Esophagus squamous epithelium (tissue), 5 donors: ENCODE data around the gene RBM47. TPM values are rescaled to one million over a fixed set of nuclear protein-coding genes. Genes with fewer than 3 reads are reported as not detected.

Experiments
- DNase-seq: peaks from one replicate; lab custom pipeline; 2025; lab: John Stamatoyannopoulos, UW
- H3K27ac ChIP-seq, 4 donors: fragments of 200-600 bp; sonication (generic); one replicate each; pipeline ENCODE4 v1.5.1; 2016 to 2019; ENCODE audit warnings: mild to moderate bottlenecking in 1 of 4
- H3K27me3 ChIP-seq, 4 donors: fragments of 200-600 bp; sonication (generic); 1 replicate in 3 of 4; 2 replicates in 1 of 4; pipeline versions ENCODE4 v1.5.1 to v1.6.0; 2017 to 2021; ENCODE audit warnings: antibody characterized with exemption in 1 of 4
- H3K36me3 ChIP-seq, 3 donors: fragments of 200-600 bp; sonication (generic); one replicate each; pipeline ENCODE4 v1.5.1; 2016 to 2019
- H3K4me1 ChIP-seq, 3 donors: fragments of 200-600 bp; sonication (generic); one replicate each; pipeline ENCODE4 v1.5.1; 2017 to 2019
- H3K4me3 ChIP-seq, 4 donors: fragments of 200-600 bp; sonication (generic); 1 replicate in 3 of 4; 2 replicates in 1 of 4; pipeline ENCODE4 v1.5.1; 2016 to 2019; ENCODE audit warnings: mild to moderate bottlenecking in 2 of 4, moderate library complexity in 1 of 4
- H3K9me3 ChIP-seq, 3 donors: fragments of 200-600 bp; sonication (generic); one replicate each; pipeline ENCODE4 v1.5.1; 2016 to 2019
- POLR2A ChIP-seq, 4 donors: fragments of 450-650 bp; IDR thresholded peaks; one replicate each; pipeline ENCODE4 v1.6.1; 2017; ENCODE audit warnings: antibody characterized with exemption in 4 of 4, mild to moderate bottlenecking in 4 of 4, moderate library complexity in 3 of 4
- WGBS, 2 donors: methylation state at CpG; one replicate each; pipeline ENCODE4 v1.1.5; 2018; 5-methylcytosine and 5-hydroxymethylcytosine counted together
- intact Hi-C: fragments of 100-400 bp; cut with DNase I; formaldehyde crosslinking; loops from one replicate; pipeline ENCODE4 v1.15.0; 2022
- total RNA-seq, 4 donors: library from RNA; depleted of rRNA; stranded (reverse); fragments of >200 nt; gene quantifications; one replicate each; pipeline ENCODE4 v1.1.0, GENCODE V29; 2016
- TF ChIP-seq, protein P1 (sequence below), 6 experiments: fragments of 450-650 bp in 4 of 6; fragments of 200-600 bp in 2 of 6; sonication (generic) in 2 of 6; IDR thresholded peaks; one replicate each; pipeline ENCODE4 v1.5.1; 2016 to 2019; ENCODE audit warnings: antibody characterized with exemption in 6 of 6, mild to moderate bottlenecking in 4 of 6, moderate library complexity in 4 of 6
- donor health status: DM: yes; HTN: yes; CAD: no.

The RBM47 gene
- total RNA-seq, 4 donors from 2014 or later = 94.6 to 197 (median 125) TPM

DNA sequence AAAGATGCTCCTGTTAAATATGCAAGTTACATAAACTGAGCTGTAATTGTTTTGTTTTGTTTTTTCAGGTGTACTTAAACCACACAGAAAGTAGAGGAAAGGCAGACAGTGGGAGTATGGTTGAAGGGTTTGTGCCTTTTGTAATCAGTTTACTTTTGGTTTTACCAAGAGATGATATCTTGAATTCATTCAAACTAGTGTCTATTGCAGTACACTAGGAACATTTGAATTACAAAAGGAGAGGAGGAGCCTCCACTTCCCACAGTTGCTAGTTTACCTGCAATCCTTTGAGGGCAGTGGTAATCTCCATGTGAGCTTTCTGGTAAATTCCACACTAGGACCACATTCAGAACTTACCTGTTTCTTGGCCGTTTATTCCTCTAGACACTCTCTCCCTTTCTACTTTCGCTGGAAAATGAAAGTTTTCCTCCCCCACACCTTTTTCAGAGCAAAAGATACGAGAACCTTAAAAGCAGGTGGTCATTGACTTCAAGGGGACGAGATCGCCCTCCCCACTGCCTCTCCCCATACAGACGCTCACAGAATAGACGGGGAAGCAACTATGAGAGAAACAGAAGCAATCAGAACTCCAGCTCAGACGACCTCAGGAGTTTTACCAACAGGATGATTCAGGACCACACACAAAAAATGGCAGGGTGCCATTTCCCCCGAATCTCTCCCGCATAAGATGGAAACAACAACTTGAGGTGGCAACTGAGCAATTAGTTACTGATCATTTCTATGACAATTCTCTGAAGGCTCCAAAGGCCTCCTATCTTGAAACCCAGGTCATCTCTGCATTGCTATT lies 3.3 kb downstream of the RBM47 start:
- DNase-seq = no peak
- H3K4me3 ChIP-seq = peak overlapping the region; percentile 62 to 75 (median 71)
- TF ChIP-seq, protein P1, sequence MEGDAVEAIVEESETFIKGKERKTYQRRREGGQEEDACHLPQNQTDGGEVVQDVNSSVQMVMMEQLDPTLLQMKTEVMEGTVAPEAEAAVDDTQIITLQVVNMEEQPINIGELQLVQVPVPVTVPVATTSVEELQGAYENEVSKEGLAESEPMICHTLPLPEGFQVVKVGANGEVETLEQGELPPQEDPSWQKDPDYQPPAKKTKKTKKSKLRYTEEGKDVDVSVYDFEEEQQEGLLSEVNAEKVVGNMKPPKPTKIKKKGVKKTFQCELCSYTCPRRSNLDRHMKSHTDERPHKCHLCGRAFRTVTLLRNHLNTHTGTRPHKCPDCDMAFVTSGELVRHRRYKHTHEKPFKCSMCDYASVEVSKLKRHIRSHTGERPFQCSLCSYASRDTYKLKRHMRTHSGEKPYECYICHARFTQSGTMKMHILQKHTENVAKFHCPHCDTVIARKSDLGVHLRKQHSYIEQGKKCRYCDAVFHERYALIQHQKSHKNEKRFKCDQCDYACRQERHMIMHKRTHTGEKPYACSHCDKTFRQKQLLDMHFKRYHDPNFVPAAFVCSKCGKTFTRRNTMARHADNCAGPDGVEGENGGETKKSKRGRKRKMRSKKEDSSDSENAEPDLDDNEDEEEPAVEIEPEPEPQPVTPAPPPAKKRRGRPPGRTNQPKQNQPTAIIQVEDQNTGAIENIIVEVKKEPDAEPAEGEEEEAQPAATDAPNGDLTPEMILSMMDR (IDR thresholded peaks at IDR 0.05) = no peak
- peak in 1 of 4 donors; percentile 16 for TF ChIP-seq POLR2A (IDR thresholded peaks at IDR 0.05)
- intact Hi-C loops = no loop called here
- peaks cover 0 to 3% (median 0%) of the 10 kb centered on the region in 3 donors for H3K36me3 ChIP-seq
- WGBS, 2 donors = 24 to 28% methylated on average over 10 of the region's 10 CpGs
- peaks cover 0 to 22% (median 0%) of the 10 kb centered on the region in 4 donors for H3K27me3 ChIP-seq
- H3K4me1 ChIP-seq = peaks cover 16 to 71% (median 22%) of the 10 kb centered on the region in 3 donors
- H3K9me3 ChIP-seq = no peaks in the 10 kb centered on the region
- peak overlapping the region; percentile 62 to 99 (median 97) for H3K27ac ChIP-seq

DNA sequence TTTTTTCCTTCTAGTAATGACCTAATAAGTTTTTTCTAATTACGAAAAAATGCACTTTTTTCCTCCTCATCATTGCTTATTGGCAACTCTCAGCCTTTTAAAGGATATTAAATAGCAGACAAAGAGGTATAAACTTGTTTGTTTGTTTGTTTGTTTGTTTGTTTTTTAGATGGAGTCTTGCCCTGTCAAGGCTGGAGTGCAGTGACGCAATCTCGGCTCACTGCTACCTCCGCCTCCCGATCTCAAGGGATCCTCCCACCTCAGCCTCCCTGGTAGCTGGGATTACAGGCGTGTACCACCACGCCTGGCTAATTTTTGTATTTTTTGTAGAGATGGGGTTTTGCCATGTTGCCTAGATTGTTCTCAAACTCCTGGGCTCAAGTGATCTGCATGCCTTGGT lies 6.0 kb downstream of the RBM47 start:
- no peak for DNase-seq
- TF ChIP-seq, protein P1 (IDR thresholded peaks at IDR 0.05) = no peak
- TF ChIP-seq POLR2A (IDR thresholded peaks at IDR 0.05) = no peak
- intact Hi-C loops = no loop called here
- H3K36me3 ChIP-seq = peaks cover 0 to 3% (median 0%) of the 10 kb centered on the region in 3 donors
- H3K4me1 ChIP-seq = peaks cover 9 to 78% (median 26%) of the 10 kb centered on the region in 3 donors
- peaks cover 0 to 14% (median 0%) of the 10 kb centered on the region in 4 donors for H3K27me3 ChIP-seq
- peak overlapping the region; percentile 80 to 96 (median 86) for H3K27ac ChIP-seq
- H3K9me3 ChIP-seq = no peaks in the 10 kb centered on the region
- WGBS, 2 donors = 89 to 91% methylated on average over 7 of the region's 7 CpGs
- no peak overlapping the region for H3K4me3 ChIP-seq

DNA sequence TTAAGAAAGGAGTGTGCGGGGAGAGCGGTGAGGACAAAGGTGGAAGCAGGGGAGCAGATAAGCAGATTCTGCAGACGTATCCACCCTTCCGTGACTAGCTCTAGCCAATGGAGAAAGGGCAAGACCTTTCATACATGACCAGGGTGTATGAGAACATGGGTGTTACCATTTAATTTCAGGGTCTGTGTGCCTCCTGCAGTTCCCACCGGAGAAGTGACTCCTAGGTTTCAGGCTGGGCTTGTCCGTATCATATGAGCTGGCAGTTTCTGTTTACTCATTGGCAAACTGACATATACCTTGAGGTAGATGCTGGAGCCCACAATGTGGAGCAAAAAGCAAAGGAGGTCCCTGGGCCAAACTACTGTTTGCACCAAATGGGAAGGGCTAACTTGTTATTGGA lies 6.8 kb downstream of the RBM47 start:
- intact Hi-C loops = no loop called here
- no peak for DNase-seq
- 59 to 66% methylated on average over 6 of the region's 6 CpGs for WGBS, 2 donors
- Histone ChIP-seq H3K36me3 (peaks cover 0 to 3% (median 0%) of the 10 kb centered on the region in 3 donors), H3K4me1 (peaks cover 9 to 83% (median 26%) of the 10 kb centered on the region in 3 donors), H3K27ac (peak overlapping the region; percentile 80 to 96 (median 86)), H3K27me3 (peaks cover 0 to 14% (median 0%) of the 10 kb centered on the region in 4 donors), H3K4me3 (no peak overlapping the region), H3K9me3 (no peaks in the 10 kb centered on the region)
- no peak for TF ChIP-seq POLR2A (IDR thresholded peaks at IDR 0.05)
- TF ChIP-seq, protein P1 (IDR thresholded peaks at IDR 0.05) = peak in 1 of 6 experiments; percentile 15

DNA sequence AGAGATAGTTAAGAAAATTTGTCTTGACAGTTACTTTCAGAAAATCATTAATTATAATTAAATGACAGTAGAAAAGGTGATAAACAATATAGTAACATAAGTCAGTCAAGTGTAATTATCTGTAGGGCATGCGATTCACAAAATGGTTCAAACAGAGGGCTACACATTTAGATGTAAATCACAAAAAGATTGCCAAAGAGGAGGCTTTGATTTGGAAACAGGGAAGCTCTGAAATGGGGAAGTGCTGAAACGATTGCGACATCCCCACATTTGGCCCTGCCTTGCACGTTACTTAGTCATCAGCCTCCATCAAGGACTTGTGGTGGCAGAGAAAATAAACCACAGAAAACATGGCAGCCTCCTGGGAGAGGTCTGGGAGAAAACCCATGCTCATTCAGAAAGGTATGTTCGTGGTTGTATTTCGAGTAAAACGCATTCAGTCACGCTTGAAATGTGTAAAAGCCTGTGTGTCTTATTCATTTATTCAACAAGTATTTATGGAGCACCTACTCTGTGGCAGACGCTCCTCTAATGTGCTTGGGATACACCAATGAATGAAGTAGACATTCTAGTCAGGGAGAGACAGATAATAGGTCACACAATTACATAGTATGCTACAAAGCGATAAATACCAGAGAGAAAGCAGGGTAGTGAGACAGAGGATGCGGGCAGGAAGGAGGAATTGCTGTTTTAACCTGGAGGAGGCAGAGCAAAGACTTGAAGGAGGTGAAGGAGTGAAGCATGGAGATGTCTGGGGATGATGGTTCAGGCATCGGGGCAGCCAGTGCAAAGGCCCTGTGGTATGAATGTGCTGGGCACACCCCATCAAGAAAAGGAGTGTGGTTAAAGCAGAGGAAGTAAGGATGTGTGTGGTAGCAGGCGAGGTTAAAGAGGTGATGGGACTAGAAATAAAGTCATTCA lies 7.8 kb downstream of the RBM47 start:
- Histone ChIP-seq H3K27ac (peak overlapping the region; percentile 80 to 96 (median 87)), H3K36me3 (peaks cover 0 to 3% (median 0%) of the 10 kb centered on the region in 3 donors), H3K9me3 (no peaks in the 10 kb centered on the region), H3K27me3 (peaks cover 0 to 14% (median 0%) of the 10 kb centered on the region in 4 donors), H3K4me1 (peaks cover 9 to 87% (median 26%) of the 10 kb centered on the region in 3 donors), H3K4me3 (no peak overlapping the region)
- TF ChIP-seq POLR2A (IDR thresholded peaks at IDR 0.05) = peak in 1 of 4 donors; percentile 19
- TF ChIP-seq, protein P1 (IDR thresholded peaks at IDR 0.05) = no peak
- peak; percentile 30 for DNase-seq
- WGBS, 2 donors = 40 to 44% methylated on average over 13 of the region's 13 CpGs
- intact Hi-C loops = no loop called here
